Activated T-helper 1 cell treated with anti-CD3 and anti-CD28 coated beads, Interleukin-2, amount 50 U/mL, for 16 hours (primary cell): ENCODE results near the gene TEK.
"Not testable (repeated sequence)": the region's sequence is repeated elsewhere in the genome, so short reads cannot be mapped to it uniquely, and the experiment has no call there.

Experiments used
- DNase-seq, 2 donors: peaks; one replicate each; pipeline ENCODE4 v3.0.0-alpha.2; 2020; ENCODE audit warnings: low read depth in 1 of 2, low spot score in 1 of 2

TEK gene

DNA sequence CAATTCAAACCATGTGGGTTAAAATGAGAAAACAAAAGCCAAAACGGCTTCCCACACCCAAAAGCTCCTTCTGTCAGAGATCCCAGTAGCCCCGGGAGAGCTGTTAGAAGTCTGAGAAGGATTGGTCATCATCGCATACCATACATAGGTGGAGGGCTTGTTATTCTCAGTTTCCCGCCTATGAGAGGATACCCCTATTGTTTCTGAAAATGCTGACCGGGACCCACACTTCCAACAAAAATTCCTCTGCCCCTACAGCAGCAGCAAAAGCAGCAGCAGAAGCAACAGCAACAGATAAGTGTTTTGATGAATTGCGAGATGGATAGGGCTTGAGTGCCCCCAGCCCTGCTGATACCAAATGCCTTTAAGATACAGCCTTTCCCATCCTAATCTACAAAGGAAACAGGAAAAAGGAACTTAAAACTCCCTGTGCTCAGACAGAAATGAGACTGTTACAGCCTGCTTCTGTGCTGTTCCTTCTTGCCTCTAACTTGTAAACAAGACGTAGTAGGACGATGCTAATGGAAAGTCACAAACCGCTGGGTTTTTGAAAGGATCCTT is at the start of gene TEK:
TEK (plus strand) TSS at position 245 of the 561 bp plus-strand sequence. CDS start 366 bp downstream, outside the sequence.
- DNase-seq: no peak

DNA sequence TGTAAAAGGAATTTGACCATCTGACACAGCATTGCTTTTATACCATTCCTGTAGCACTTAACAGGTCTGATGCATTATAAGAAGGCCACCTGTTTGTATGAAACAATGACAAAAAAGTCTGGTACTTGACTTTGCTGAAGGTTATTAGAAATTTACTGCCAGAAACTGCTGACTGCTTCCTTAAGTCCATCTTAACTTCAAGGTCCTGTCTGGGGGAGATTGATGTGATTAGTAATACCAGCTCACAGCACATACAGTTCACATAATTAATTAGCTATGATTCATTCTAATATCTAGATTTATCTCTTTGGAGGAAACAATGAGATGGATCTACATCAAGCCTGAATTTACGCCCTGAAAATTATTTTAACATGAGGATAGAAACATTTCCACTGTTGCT is 49.6 kb upstream of the TEK start:
- no peak for DNase-seq

DNA sequence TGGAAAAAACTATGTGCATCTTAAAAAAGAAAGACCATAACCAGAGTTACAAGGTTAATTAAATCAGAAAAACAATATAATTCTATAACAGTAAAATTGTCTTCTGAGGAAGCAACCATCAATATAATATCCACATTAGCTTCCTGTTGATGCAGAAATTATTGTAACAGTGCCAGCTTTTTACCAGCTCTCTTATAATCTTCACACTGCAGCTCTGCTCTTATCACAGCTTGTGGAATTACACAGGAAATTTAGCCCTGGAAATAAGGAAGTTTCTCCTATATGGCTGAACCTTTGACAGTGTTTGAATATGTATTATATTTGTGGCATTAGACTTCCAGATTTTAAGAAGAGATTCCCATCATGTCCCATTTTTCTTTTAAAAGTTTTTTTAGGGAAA is 49.1 kb upstream of the TEK start:
- DNase-seq: no peak

DNA sequence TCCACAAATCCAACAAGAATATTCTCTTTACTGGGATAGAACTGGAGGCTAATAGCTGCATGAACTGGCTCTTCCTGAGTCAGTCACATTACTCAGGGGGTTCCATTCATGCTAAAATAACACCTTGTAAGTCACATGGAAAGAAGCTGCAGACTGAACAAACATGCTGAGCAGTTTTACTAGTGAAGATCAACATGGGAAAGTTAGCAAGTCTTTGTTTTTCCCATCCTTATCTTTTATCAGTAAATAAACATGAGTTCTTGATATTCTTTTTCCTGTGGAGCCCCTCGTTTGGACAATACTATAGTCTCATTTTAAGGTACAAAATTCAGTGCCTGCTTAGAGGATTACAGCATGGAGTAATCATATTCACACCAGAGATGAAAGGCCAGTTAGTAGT is 43.7 kb upstream of the TEK start:
- DNase-seq: no peak

DNA sequence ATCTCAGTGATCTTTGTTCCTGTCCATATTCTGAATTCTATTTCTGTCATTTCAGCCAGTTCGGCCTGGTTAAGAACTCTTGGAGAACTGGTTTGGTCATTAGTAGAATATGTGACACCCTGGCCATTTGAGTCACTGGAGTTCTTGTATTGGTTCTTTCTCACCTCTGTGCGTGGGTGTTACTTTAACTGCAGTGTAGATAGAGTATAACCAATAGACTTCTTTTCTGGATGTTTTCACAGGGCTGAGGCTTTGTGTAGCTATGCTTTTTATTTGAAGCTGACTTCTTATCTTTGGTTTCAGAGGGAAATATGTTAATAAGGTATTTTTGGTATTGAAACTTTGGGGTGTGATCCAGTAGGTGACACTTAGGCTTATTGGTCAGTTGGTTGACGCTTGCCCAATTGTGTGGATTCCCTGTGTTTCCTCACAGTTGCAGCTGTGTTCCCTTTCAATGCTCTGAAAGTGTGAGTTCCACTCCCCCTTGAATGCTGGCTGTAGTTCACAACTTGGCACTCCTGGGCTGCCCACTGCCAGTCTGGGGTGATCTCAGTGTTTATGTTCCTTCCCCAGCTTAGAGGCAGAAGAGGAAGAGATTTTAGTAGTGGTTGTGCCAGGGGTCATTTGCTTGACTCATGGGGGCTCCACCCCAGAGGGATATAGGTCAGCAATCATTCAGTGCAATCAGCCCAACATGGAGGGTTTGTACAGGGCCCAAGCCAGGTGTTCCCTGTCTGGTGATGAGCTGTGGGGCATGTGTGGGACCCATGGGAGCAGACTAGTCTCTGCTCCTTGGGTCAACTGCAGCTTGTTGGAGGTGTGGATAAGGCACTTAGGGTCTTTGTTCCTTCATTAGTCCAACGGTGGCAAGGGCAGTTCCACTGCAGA is 34.9 kb upstream of the TEK start:
- no peak for DNase-seq

DNA sequence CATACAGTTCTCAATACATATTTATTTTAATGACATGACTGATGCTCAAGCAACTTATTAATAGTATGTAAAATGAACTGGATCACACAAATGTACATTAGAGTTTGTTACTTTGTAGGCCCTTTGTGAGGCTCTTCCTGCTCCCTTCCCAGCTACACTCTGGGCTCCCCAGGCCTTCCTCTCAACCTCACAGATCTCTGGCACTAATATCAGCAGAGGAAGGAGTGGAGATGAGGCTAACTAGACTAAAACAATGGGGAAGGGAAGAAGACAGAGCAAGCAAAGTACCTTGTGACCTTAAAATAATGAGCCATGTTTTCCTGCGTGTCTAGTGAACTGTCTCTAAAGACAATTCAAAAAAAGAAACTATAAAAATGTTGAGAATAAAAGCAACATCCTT is 30.3 kb upstream of the TEK start:
- no peak for DNase-seq

DNA sequence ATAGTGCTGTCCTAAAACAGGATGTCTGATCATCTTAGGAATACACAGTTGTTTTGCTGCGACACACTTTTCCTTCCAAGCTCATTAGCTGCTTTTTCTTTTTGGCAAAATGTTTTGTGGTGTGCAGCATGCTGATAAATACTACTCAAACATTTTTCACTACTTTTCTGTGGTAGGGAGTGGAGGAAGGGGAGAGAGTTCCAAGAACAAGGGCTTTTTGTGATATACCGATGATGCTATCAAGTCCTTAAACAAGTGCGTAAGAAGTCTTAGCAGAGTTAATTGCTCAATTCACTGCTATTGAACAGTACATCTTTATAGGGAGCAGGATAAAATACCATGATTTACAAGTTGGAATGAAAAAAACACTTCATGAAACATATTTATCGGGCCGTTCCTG is 23.6 kb upstream of the TEK start:
- no peak for DNase-seq

DNA sequence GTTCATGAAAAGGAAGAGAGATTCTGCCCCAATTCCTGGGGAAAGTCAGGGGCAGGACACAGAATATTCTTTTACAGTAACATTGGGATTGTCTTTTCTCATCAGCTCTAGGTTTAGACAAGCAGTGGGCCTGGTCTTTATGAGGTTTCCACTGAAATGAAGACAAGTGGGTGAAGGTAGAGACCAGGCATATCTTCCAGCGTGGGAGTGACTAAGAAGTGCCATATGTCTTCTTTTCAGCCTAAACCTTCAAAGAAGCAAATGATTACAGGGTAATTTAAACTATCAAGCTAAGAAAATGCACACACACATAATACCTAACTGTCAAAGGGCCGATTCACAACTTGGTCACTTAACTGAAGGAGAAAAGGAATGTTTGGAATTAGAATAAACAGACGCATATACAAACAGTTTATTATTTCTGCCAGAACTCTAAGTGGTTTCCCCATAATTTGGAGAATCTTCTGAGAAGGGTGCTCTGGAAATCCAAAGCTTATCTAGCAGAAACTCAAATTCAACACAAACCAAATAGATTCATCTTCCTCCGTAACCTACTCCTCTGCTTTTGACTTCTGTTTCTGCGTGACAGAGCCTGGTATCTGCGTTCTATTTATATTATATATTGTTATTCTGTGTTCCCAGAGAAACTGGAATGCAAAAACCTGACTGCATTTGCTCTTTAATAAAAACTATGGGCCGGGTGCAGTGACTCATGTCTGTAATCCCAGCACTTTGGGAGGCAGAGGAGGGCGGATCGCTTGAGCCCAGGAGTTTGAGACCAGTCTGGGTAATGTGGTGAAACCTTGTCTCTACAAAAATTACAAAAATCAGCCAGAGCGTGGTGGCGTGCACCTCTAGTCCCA is 22.0 kb upstream of the TEK start:
- DNase-seq: no peak

DNA sequence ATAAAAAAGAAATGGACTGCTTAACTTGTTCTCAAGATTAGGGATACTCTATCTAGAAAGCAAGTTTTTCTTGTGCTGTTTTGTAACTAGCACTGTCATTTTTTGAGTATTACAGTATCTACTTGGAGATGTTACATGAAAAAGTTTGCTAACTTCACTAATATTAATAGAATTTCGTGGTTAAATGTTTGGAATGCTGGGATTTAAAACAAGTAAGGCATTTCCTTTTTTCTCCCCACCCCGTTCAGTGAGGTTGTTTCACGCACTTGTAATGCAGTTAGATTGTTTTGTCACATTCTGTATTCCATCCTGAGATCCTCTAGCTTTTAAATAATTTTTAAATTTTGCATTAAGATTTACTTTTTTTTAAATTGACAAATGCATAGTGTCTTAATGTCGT is 20.0 kb upstream of the TEK start:
- DNase-seq: no peak

DNA sequence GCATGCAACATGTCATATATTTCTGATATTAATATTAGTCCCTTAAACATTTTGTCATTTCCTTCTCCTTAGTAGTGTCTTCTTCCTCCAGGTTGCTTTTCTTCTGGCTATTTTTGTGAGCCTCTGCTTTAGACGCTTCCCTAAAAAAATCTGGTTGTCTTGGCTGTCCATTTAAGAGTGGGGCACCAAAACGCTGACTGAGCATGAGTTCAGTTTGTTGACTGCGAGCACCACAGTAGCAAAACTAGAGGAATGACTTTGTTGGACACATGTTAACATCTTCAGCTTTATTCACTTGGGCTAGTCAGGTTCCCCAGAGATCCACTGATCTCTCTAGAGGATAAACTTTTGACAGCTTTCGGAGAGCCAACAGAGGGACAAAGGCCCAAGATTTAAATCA is 19.3 kb upstream of the TEK start:
- DNase-seq: no peak

DNA sequence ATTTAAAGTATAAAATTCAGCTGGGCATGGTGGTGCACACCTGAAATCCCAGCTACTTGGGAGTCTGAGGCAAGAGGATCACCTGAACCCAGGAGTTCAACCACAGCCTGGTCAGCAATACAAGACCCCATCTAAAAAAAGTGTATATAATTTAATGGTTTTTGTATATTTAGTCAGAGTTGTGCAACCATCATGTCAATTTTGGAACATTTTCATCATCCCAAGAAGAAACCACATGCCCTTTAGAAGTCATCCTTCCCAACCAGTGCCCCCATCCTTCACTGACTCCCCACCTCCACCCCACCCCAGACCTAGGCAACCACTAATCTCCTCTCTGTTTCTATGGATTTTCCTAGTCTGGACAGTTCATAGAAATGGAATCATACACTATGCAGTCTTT is 18.8 kb upstream of the TEK start:
- DNase-seq: no peak

DNA sequence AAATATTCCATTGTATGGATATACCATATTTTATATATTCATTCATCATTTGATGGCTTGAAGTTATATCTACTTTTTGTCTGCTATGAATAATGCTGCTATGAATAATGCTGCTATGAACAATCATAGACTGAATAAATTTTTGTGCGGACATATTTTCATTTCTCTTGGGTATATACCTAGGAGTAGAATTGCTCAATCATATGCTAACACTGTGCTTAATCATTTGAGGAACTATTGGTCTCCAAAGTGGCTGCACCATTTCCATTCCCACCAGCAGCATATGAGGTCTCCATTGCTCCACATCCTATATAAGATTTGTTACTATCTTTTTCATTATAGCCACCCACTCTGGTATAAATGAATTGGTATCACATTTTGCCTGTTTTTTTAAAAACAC is 18.3 kb upstream of the TEK start:
- DNase-seq: no peak

DNA sequence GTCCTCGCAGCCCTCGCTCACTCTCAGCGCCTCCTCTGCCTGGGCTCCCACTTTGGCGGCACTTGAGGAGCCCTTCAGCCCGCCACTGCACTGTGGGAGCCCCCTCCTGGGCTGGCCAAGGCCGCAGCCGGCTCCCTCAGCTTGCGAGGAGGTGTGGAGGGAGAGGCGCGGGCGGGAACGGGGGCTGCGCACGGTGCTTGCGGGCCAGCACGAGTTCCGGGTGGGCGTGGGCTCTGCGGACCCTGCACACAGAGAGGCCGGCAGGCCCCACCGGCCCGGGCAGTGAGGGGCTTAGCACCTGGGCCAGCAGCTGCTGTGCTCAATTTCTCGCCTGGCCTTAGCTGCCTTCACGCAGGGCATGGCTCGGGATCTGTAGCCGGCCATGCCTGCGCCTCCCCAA is 16.5 kb upstream of the TEK start:
- DNase-seq: not testable (repeated sequence)

DNA sequence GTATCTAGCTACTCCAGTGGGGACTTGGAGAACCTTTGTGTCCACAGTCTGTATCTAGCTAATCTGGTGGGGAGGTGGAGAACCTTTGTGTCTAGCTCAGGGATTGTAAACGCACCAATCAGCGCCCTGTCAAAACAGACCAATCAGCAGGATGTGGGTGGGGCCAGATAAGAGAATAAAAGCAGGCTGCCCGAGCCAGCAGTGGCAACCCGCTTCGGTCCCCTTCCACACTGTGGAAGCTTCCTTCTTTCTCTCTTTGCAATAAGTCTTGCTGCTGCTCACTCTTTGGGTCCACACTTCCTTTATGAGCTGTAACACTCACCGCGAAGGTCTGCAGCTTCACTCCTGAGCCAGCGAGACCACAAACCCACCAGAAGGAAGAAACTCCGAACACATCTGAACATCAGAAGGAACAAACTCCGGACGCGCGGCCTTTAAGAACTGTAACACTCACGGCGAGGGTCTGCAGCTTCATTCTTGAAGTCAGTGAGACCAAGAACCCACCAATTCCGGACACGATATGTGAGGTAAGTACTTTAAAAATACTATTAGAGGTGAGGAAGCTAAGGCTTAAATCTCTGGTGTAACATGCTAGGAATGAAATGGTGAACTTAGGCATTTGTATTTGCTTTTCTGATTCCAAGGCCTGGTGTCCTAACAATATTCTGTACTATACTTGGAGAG is 15.5 kb upstream of the TEK start:
- not testable (repeated sequence) for DNase-seq

DNA sequence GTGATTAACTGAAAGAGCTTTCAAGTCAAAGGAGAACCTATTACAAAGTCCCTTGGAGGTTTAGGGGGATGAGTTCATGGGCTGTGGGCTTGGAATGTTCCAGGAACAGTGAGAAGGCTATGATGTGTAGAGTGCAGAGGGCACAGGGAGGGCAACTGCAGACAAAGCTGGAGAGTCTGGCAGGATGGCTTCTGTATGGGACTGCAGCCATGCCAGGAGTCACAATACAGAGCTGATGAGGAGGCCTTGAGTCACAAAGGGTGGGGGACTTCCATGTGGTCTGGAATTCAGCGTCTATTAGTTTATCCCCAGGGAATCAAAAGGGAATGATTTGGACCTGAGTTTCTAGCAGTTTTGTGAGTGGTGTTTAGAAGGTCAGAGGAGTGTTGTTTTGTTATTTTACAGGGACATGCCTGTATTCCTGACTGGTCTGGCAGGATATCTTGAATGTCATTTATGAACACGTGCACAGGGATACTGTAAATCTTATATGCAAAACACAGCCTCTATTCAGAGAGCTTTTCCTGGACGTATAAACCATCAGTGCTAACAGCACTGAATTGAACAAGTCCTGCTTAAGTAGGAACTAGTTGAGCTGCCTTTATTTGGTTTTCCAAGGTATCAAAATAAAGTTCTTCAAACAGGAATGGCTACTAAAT is 14.3 kb upstream of the TEK start:
- DNase-seq: no peak

DNA sequence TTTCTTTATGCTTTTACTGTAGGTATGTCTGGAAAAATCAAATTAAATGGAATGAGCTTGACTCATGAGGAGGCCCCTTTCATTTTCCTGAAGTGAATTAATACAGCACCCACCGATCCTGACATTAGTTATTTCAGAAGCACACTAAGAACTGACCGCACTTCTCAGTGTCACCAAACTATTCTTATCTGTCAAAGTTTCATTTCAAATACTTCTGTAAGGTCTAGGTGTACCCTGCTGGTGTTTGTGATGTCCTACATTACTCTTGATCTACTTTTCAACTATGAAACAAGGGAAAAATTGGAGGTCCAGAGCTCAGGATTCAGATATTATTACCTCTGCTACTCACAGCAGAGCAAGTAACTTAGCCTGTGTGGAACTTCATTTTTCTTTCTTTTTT is 1.8 kb upstream of the TEK start:
- no peak for DNase-seq

DNA sequence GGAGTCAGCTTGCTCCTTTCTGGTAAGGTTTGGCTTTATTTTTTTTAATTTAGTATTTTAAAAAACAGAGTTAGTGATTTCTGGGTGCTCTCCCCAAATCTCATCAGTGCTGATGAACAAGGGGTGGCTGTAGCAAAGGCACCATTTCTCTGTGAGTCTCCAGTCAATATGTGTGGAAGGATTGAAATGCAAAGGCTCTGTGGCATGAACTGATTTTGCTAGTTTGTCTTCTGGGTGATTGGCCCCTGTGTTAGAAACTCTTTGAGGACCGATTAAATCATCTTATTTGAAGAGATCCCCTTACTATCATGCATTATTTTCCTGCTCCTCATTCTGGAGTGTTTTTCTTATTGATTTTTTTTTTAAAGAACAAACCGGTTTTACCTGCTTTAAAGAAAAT is 596 bp downstream of the TEK start:
- DNase-seq: no peak

DNA sequence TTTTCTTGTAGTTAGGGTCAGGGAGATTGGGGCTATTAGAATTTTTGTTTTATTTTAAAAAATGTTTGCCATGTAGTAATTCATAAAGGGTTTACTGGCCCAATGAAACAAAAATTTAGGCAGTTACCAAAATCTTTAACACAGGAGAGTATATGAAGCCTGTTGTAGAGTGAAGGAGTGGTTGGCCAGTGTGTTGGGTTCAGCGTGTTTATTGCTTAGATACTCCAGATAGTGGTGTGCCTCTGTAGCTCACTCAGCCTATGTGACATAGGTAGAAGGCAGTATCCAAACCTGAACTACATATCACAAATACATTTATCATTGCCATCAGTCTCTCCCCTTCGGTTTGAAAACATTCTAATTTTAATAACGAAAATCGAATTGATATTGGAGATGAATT is 1.2 kb downstream of the TEK start:
- DNase-seq: no peak

DNA sequence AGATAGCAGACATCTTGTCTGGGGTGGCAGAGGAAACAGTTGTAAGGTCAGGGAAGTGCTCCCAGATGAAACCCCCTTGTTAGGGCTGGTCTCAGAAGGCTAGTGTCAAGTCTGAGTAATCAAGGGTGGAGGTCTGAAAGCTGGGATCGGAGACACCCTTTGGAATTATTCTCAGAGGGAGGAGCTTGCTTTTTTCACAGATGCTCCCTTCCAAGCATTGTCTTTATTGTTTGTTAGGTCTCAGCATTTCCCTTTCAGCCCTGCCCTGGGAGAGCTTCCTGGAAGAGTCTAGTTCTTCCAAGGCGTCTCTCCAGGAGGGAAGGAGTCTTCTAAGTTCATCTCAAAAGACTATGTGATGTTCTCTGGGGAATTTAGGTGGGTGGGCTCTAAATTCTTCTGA is 3.2 kb downstream of the TEK start:
- no peak for DNase-seq

DNA sequence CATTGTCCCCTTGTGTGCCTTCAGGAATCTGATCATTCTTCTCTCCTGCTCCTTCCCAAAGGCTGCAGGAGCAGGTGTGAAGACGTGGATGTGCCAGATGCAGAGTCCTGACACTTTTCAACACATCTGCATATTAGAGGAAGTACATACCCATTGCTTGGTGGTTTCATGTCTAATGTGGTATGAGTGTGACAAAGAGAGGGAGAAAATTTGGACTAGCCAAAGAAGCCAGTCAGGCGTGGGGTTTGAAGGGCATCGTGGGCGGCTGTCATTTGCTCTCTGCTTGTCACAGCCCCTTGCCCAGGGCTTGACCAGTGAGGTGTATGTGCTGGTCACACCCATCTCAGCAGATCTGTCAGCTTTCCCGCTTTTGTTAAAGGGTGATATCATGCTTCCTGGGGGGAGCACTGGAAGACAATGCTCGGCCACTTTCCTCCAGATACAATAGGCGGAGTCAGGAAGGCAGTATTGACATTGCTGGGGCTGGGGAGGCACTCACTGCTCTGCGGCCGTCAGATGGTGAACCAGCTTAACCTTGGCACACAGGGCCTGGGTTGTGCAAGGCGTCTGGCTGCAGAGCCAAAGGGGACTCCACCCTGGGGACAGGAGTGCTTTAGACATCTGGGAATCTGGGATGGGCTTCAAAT is 8.6 kb downstream of the TEK start:
- no peak for DNase-seq
